HS-27A (cell line): ENCODE data around the gene DDX51.

Experiments used
- DNase-seq: peaks from one replicate; pipeline ENCODE4 v3.0.0-alpha.2; 2012; ENCODE audit warnings: low read depth, missing footprints

The DDX51 gene

GRCh38 chr12:132167611-132168310, 23.6 kb upstream of the DDX51 start:
- DNase-seq, result no peak

GRCh38 chr12:132166801-132167591, 22.9 kb upstream of the DDX51 start:
- DNase-seq, result no peak

- no peak for DNase-seq
These were observed 22.0 kb upstream of the DDX51 start for GRCh38 chr12:132166093-132166492.

- DNase-seq, result no peak
These were observed 21.5 kb upstream of the DDX51 start for GRCh38 chr12:132165584-132165983.

GRCh38 chr12:132164426-132164825, 20.3 kb upstream of the DDX51 start:
- DNase-seq, result no peak

GRCh38 chr12:132163911-132164288, 19.8 kb upstream of the DDX51 start:
- DNase-seq, result no peak

GRCh38 chr12:132163041-132163910, 19.2 kb upstream of the DDX51 start:
- no peak for DNase-seq

- DNase-seq, result no peak
These were observed 18.5 kb upstream of the DDX51 start for GRCh38 chr12:132162508-132163031.

GRCh38 chr12:132161796-132162507, 17.8 kb upstream of the DDX51 start:
- DNase-seq, result no peak

GRCh38 chr12:132161036-132161781, 17.1 kb upstream of the DDX51 start:
- no peak for DNase-seq

GRCh38 chr12:132160601-132161035, 16.5 kb upstream of the DDX51 start:
- no peak for DNase-seq

GRCh38 chr12:132160016-132160415, 15.9 kb upstream of the DDX51 start:
- no peak for DNase-seq

- no peak for DNase-seq
These were observed 15.5 kb upstream of the DDX51 start for GRCh38 chr12:132159555-132160003.

GRCh38 chr12:132158677-132159554, 14.8 kb upstream of the DDX51 start:
- no peak for DNase-seq

- DNase-seq, result no peak
These were observed 13.8 kb upstream of the DDX51 start for GRCh38 chr12:132157733-132158409.

- DNase-seq, result no peak
These were observed 12.6 kb upstream of the DDX51 start for GRCh38 chr12:132156573-132157325.

GRCh38 chr12:132155771-132156572, 11.9 kb upstream of the DDX51 start:
- no peak for DNase-seq
